K562 (cell line): ENCODE data around the gene ADGRB3. TPM values are rescaled to one million over a fixed set of nuclear protein-coding genes. Genes with fewer than 3 reads are reported as not detected.

ENCODE experiments used
- ARHGAP35 ChIP-seq: fragments of 450-650 bp; IDR thresholded peaks from 2 replicates; pipeline ENCODE4 v1.6.1; 2018; ENCODE audit not compliant: partially characterized antibody
- ETV6 ChIP-seq, 3 experiments: fragments of 150-350 bp in 1 of 3; sonication (generic) in 1 of 3; formaldehyde crosslinking in 1 of 3; IDR thresholded peaks; 2 replicates each; pipeline versions ENCODE4 v1.6.1 to v1.8.0; 2014 to 2022; ENCODE audit warnings: borderline replicate concordance in 2 of 3, low read depth in 2 of 3, antibody characterized with exemption in 1 of 3, low read length in 1 of 3, mild to moderate bottlenecking in 1 of 3, missing genetic modification reagents in 1 of 3
- PCBP1 ChIP-seq: fragments of 200-400 bp; formaldehyde crosslinking; IDR thresholded peaks from 2 replicates; pipeline ENCODE4 v1.6.1; 2018; ENCODE audit warnings: mild to moderate bottlenecking, low read depth, low read length; ENCODE audit not compliant: poor library complexity, severe bottlenecking
- PRDM10 ChIP-seq: fragments of 450-650 bp; IDR thresholded peaks from 2 replicates; pipeline ENCODE4 v1.6.1; 2018; ENCODE audit not compliant: partially characterized antibody
- ZNF23 ChIP-seq: fragments of 250-450 bp; sonication (Bioruptor Pico); IDR thresholded peaks from 2 replicates; pipeline ENCODE4 v1.4.0; 2020; ENCODE audit warnings: mild to moderate bottlenecking
- ZNF3 ChIP-seq: fragments of 250-450 bp; sonication (Bioruptor Pico); IDR thresholded peaks from 2 replicates; pipeline ENCODE4 v1.5.0; 2021; ENCODE audit warnings: mild to moderate bottlenecking, moderate library complexity
- ZNF592 ChIP-seq: fragments of 450-650 bp; IDR thresholded peaks from 2 replicates; pipeline ENCODE4 v1.6.1; 2017; ENCODE audit warnings: antibody characterized with exemption, mild to moderate bottlenecking
- polyA plus RNA-seq, 8 experiments: library from polyadenylated mRNA; depleted of rRNA in 4 of 8; stranded (reverse) in 5 of 8; unstranded in 3 of 8; fragments of >200 nt; fragmentation: Nextera tagmentation in 2 of 8; fragmentation: Illumina TruSeq in 1 of 8; extraction: Ambion mirVana in 2 of 8; extraction: Trizol in 1 of 8; gene quantifications; 2 replicates each; pipeline versions ENCODE4 v1.2.1 to v1.2.3, GENCODE V29; 2011 to 2014; ENCODE audit warnings: inconsistent platforms in 1 of 8, missing spikeins in 1 of 8
- total RNA-seq, 7 experiments: library from RNA; depleted of rRNA in 6 of 7; stranded (reverse); fragments of >200 nt in 6 of 7; fragmentation: Illumina TruSeq in 2 of 7; extraction: Trizol in 2 of 7; gene quantifications; 2 replicates each; pipeline versions ENCODE4 v1.2.1 to v1.2.3, GENCODE V29; 2011 to 2021; ENCODE audit warnings: low replicate concordance in 1 of 7
- TF ChIP-seq, protein P1 (sequence below): fragments of 450-650 bp; formaldehyde crosslinking; IDR thresholded peaks from 2 replicates; pipeline ENCODE4 v1.4.0; 2022; ENCODE audit warnings: missing genetic modification characterization

Gene ADGRB3
- total and polyA plus RNA-seq, 9 of the 15 experiments (the other 6 are each of a cell fraction or from before 2014, with no cell fraction given) = 0.90 to 7.8 (median 2.4) TPM

GRCh38 chr6:68640491-68640835 lies 5.4 kb downstream of the ADGRB3 start (continued):
- TF ChIP-seq PRDM10 (no peak), ZNF23 (CRISPR knock-in tag) (no peak), ZNF592 (0 out of 2 replicates have a peak, but pooled peaks have one; percentile 6), ZNF3 (CRISPR knock-in tag) (no peak), ETV6 (IDR thresholded peaks at IDR 0.05; ENCODE audit: borderline replicate concordance in 1 of 2, low read depth in 2 of 2, low read length in 1 of 2) (0 out of 4 replicates have a peak, but pooled peaks of 1 of the 2 experiments have one; percentile 34), ETV6 (CRISPR knock-in tag; IDR thresholded peaks at IDR 0.05; ENCODE audit: borderline replicate concordance) (no peak), ARHGAP35 (no peak), PCBP1 (no peak)
- TF ChIP-seq, protein P1, sequence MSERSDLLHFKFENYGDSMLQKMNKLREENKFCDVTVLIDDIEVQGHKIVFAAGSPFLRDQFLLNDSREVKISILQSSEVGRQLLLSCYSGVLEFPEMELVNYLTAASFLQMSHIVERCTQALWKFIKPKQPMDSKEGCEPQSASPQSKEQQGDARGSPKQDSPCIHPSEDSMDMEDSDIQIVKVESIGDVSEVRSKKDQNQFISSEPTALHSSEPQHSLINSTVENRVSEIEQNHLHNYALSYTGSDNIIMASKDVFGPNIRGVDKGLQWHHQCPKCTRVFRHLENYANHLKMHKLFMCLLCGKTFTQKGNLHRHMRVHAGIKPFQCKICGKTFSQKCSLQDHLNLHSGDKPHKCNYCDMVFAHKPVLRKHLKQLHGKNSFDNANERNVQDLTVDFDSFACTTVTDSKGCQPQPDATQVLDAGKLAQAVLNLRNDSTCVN (CRISPR knock-in tag) = no peak
